NCI-H2227 (cell line): ENCODE measurements around the gene PANK2.

ENCODE experiments used
- DNase-seq: peaks from one replicate; lab custom pipeline; 2025; ENCODE audit not compliant: unreplicated experiment; lab: John Stamatoyannopoulos, UW

PANK2 gene

DNA sequence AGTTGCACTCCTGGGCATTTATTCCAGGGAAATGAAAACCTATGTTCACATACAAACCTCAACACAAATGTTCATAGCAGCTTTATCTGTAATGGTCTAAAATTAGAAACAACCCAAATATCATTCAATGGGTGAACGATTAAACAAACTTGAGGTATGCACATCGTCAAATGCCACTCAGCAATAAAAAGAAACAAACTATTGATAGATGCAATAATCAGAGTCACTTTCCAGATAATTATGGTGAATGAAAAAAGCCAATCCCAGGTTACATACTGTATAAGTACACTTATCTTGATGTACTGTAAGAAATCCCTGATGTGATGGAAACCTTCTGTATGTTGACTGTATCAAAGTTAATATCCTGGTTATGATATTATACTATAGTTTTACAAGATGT is 87.3 kb downstream of the PANK2 start:
- no peak for DNase-seq
